Glutamatergic neuron (in vitro differentiated cells): ENCODE results near the gene EBP. TPM values are rescaled to one million over a fixed set of nuclear protein-coding genes. Genes with fewer than 3 reads are reported as not detected.

Experiments
- DNase-seq: peaks from one replicate; pipeline ENCODE4 v3.0.0; 2022
- H3K27ac Mint-ChIP-seq: one replicate; pipeline ENCODE4 v1.8.0; 2020; ENCODE audit warnings: mild to moderate bottlenecking, mixed read lengths, inconsistent platforms; ENCODE audit not compliant: unreplicated experiment
- H3K27me3 Mint-ChIP-seq: one replicate; pipeline ENCODE4 v1.8.0; 2020; ENCODE audit warnings: mild to moderate bottlenecking, moderate library complexity, mixed read lengths, inconsistent platforms; ENCODE audit not compliant: unreplicated experiment
- H3K36me3 Mint-ChIP-seq: one replicate; pipeline ENCODE4 v1.8.0; 2020; ENCODE audit warnings: mild to moderate bottlenecking, mixed read lengths, inconsistent platforms; ENCODE audit not compliant: unreplicated experiment
- H3K4me1 Mint-ChIP-seq: one replicate; pipeline ENCODE4 v1.8.0; 2020; ENCODE audit warnings: mild to moderate bottlenecking, low read depth, mixed read lengths, inconsistent platforms; ENCODE audit not compliant: unreplicated experiment
- H3K4me3 Mint-ChIP-seq: one replicate; pipeline ENCODE4 v1.8.0; 2020; ENCODE audit warnings: mild to moderate bottlenecking, mixed read lengths, inconsistent platforms; ENCODE audit not compliant: unreplicated experiment
- H3K9me3 Mint-ChIP-seq: one replicate; pipeline ENCODE4 v1.8.0; 2020; ENCODE audit warnings: mild to moderate bottlenecking, moderate library complexity, mixed read lengths, inconsistent platforms; ENCODE audit not compliant: unreplicated experiment
- CTCF ChIP-seq: fragments of 200-600 bp; sonication (generic); IDR thresholded peaks from one replicate; pipeline ENCODE4 v1.5.0; 2021; ENCODE audit not compliant: partially characterized antibody, unreplicated experiment
- total RNA-seq: library from RNA; stranded (reverse); fragmentation: NEBNext Ultra II Directional; extraction: Animal tissue kit (Norgen Biotek cat#: 25700); gene quantifications from one replicate; pipeline ENCODE4 v1.2.1, GENCODE V29; 2021; ENCODE audit not compliant: unreplicated experiment

EBP gene
- total RNA-seq, 1 donor from 2014 or later, result 132 TPM

DNA sequence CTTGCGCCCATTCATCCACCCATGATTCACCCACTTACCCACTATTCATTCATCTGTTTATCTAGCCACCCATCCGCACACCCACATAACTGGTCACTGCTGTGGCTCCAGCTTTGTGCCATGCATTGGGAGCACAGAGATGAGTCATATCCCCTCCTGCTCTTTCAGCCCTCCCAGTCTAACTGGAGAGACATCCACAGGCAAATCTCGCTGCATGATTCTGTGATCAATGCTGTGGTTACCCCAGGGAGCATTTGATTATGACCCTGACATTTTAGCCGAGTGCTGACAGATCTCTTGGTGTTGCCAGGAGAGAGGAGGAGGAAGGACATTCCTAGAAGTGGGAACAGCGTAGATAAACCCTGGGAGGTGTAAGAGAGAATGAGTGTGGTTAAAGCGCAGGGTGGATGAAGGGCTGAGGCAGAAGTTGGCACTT lies 23.2 kb upstream of the EBP start:
- Mint-ChIP-seq H3K4me3 (peak overlapping the region; percentile 58), H3K27ac (peak overlapping the region; percentile 86), H3K27me3 (peaks cover 1% of the 10 kb centered on the region), H3K36me3 (no peaks in the 10 kb centered on the region), H3K4me1 (peaks cover 2% of the 10 kb centered on the region), H3K9me3 (no peaks in the 10 kb centered on the region)
- TF ChIP-seq CTCF, result no peak
- no peak for DNase-seq

DNA sequence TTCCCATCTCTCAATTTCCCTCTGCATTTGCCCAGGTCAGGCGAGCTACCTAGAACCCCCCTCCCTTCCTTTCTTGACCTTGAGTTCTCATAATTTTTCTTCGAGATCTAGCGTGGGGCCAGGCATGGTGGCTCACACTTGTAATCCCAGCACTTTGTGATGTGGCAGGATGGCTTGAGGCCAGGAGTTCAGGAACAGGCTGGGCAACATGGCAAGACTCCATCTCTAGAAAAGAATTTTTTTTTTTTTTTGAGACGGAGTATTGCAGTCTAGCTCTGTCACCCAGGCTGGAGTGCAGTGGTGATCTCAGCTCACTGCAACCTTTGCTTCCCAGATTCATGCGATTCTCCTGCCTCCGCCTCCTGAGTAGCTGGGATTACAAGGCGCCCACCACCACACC lies 17.3 kb upstream of the EBP start:
- no peak for TF ChIP-seq CTCF
- Mint-ChIP-seq H3K27me3 (peaks cover 2% of the 10 kb centered on the region), H3K36me3 (no peaks in the 10 kb centered on the region), H3K9me3 (peaks cover 2% of the 10 kb centered on the region), H3K4me3 (no peak overlapping the region), H3K4me1 (no peaks in the 10 kb centered on the region), H3K27ac (no peak overlapping the region)
- DNase-seq, result no peak

GRCh38 chrX:48505481-48505880 lies 16.1 kb upstream of the EBP start:
- no peak overlapping the region for H3K27ac Mint-ChIP-seq
- no peaks in the 10 kb centered on the region for H3K4me1 Mint-ChIP-seq
- no peak for DNase-seq
- H3K27me3 Mint-ChIP-seq, result peaks cover 4% of the 10 kb centered on the region
- TF ChIP-seq CTCF, result no peak
- no peaks in the 10 kb centered on the region for H3K36me3 Mint-ChIP-seq
- H3K4me3 Mint-ChIP-seq, result no peak overlapping the region
- peaks cover 2% of the 10 kb centered on the region for H3K9me3 Mint-ChIP-seq

DNA sequence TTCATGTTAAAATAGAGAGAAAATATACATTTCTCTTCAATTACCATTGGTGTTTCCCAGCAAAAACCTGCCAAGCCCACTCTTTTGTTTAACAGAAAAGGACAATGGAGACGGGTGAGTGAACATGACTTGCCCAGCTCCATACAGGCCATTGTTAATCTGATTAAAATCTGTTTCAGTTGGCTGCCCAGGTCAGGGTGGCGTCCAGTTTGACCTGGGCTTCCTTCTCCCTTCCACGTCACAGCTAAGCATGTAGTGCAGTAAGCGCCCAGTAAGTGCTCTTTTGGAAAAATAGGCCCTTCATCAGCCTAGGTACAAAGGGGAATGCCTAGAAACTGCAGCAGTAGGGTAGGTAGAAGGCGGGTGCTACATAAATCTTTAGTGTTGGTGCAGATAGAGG lies 14.4 kb upstream of the EBP start:
- Mint-ChIP-seq H3K4me3 (no peak overlapping the region), H3K9me3 (peaks cover 3% of the 10 kb centered on the region), H3K27ac (no peak overlapping the region)

More for the DNA sequence above, 14.4 kb upstream of the EBP start:
- Mint-ChIP-seq H3K27me3 (peaks cover 4% of the 10 kb centered on the region), H3K36me3 (no peaks in the 10 kb centered on the region), H3K4me1 (no peaks in the 10 kb centered on the region)
- DNase-seq, result no peak
- TF ChIP-seq CTCF, result no peak
